Stimulated activated naive CD8-positive, alpha-beta T cell treated with anti-CD3 and anti-CD28 coated beads, Interleukin-15, Interleukin-2, amounts not matched to agents 100 ng/mL and 50 ng/mL, for 24 hours (primary cell): Measurements from ENCODE around the gene PRKN.

Experiments used
- H3K27ac Mint-ChIP-seq: one replicate; pipeline ENCODE4 v1.8.0; 2021; ENCODE audit warnings: mild to moderate bottlenecking, mixed read lengths
- H3K27me3 Mint-ChIP-seq: one replicate; pipeline ENCODE4 v1.8.0; 2021; ENCODE audit warnings: mixed read lengths
- H3K36me3 Mint-ChIP-seq: one replicate; pipeline ENCODE4 v1.8.0; 2021; ENCODE audit warnings: low read depth, mixed read lengths
- H3K4me1 Mint-ChIP-seq: one replicate; pipeline ENCODE4 v1.8.0; 2021; ENCODE audit warnings: low read depth, mixed read lengths
- H3K4me3 Mint-ChIP-seq: one replicate; pipeline ENCODE4 v1.8.0; 2021; ENCODE audit warnings: mild to moderate bottlenecking, mixed read lengths
- H3K9me3 Mint-ChIP-seq: one replicate; pipeline ENCODE4 v1.8.0; 2021; ENCODE audit warnings: mixed read lengths

Gene PRKN

GRCh38 chr6:161373905-161374451 is 1353.6 kb downstream of the PRKN start:
- no peaks in the 10 kb centered on the region for H3K9me3 Mint-ChIP-seq
- H3K4me1 Mint-ChIP-seq, result no peaks in the 10 kb centered on the region
- H3K27ac Mint-ChIP-seq, result no peak overlapping the region
- no peaks in the 10 kb centered on the region for H3K27me3 Mint-ChIP-seq
- no peak overlapping the region for H3K4me3 Mint-ChIP-seq
- no peaks in the 10 kb centered on the region for H3K36me3 Mint-ChIP-seq

GRCh38 chr6:161372422-161372793 is 1355.2 kb downstream of the PRKN start:
- H3K27ac Mint-ChIP-seq, result no peak overlapping the region
- H3K36me3 Mint-ChIP-seq, result no peaks in the 10 kb centered on the region
- H3K4me3 Mint-ChIP-seq, result no peak overlapping the region
- H3K27me3 Mint-ChIP-seq, result no peaks in the 10 kb centered on the region
- H3K9me3 Mint-ChIP-seq, result no peaks in the 10 kb centered on the region
- H3K4me1 Mint-ChIP-seq, result no peaks in the 10 kb centered on the region

GRCh38 chr6:161370880-161371279 is 1356.7 kb downstream of the PRKN start:
- Mint-ChIP-seq H3K4me1 (no peaks in the 10 kb centered on the region), H3K4me3 (no peak overlapping the region), H3K27ac (no peak overlapping the region), H3K27me3 (no peaks in the 10 kb centered on the region), H3K36me3 (no peaks in the 10 kb centered on the region), H3K9me3 (no peaks in the 10 kb centered on the region)

GRCh38 chr6:161369339-161369738 is 1358.2 kb downstream of the PRKN start:
- H3K36me3 Mint-ChIP-seq, result no peaks in the 10 kb centered on the region

GRCh38 chr6:161368514-161368913 is 1359.1 kb downstream of the PRKN start:
- no peak overlapping the region for H3K4me3 Mint-ChIP-seq
- peaks cover 1% of the 10 kb centered on the region for H3K9me3 Mint-ChIP-seq
- H3K27me3 Mint-ChIP-seq, result no peaks in the 10 kb centered on the region
- no peaks in the 10 kb centered on the region for H3K4me1 Mint-ChIP-seq
- H3K27ac Mint-ChIP-seq, result no peak overlapping the region
- H3K36me3 Mint-ChIP-seq, result peaks cover under 1% of the 10 kb centered on the region

More at GRCh38 chr6:161369339-161369738, 1358.2 kb downstream of the PRKN start:
- Mint-ChIP-seq H3K4me1 (no peaks in the 10 kb centered on the region), H3K9me3 (no peaks in the 10 kb centered on the region), H3K4me3 (no peak overlapping the region), H3K27ac (no peak overlapping the region), H3K27me3 (no peaks in the 10 kb centered on the region)

GRCh38 chr6:161367472-161367871 is 1360.1 kb downstream of the PRKN start:
- H3K4me1 Mint-ChIP-seq, result no peaks in the 10 kb centered on the region
- peaks cover 5% of the 10 kb centered on the region for H3K9me3 Mint-ChIP-seq
- H3K27me3 Mint-ChIP-seq, result no peaks in the 10 kb centered on the region
- no peak overlapping the region for H3K4me3 Mint-ChIP-seq
- no peak overlapping the region for H3K27ac Mint-ChIP-seq
- peaks cover 4% of the 10 kb centered on the region for H3K36me3 Mint-ChIP-seq

- peaks cover 5% of the 10 kb centered on the region for H3K9me3 Mint-ChIP-seq
- no peaks in the 10 kb centered on the region for H3K4me1 Mint-ChIP-seq
- H3K36me3 Mint-ChIP-seq, result peaks cover 4% of the 10 kb centered on the region
- H3K4me3 Mint-ChIP-seq, result no peak overlapping the region
- no peaks in the 10 kb centered on the region for H3K27me3 Mint-ChIP-seq
- no peak overlapping the region for H3K27ac Mint-ChIP-seq
Observed at GRCh38 chr6:161366301-161366923, 1361.2 kb downstream of the PRKN start.

GRCh38 chr6:161365633-161366032 is 1361.9 kb downstream of the PRKN start:
- H3K4me3 Mint-ChIP-seq, result no peak overlapping the region
- H3K4me1 Mint-ChIP-seq, result no peaks in the 10 kb centered on the region
- no peak overlapping the region for H3K27ac Mint-ChIP-seq
- peaks cover 4% of the 10 kb centered on the region for H3K36me3 Mint-ChIP-seq
- H3K9me3 Mint-ChIP-seq, result peaks cover 5% of the 10 kb centered on the region
- peaks cover 3% of the 10 kb centered on the region for H3K27me3 Mint-ChIP-seq

- no peaks in the 10 kb centered on the region for H3K4me1 Mint-ChIP-seq
- peaks cover 5% of the 10 kb centered on the region for H3K9me3 Mint-ChIP-seq
- no peak overlapping the region for H3K27ac Mint-ChIP-seq
- H3K27me3 Mint-ChIP-seq, result peaks cover 3% of the 10 kb centered on the region
- H3K36me3 Mint-ChIP-seq, result peaks cover 4% of the 10 kb centered on the region
- no peak overlapping the region for H3K4me3 Mint-ChIP-seq
Observed at GRCh38 chr6:161363286-161363685, 1364.3 kb downstream of the PRKN start.

GRCh38 chr6:161362266-161362665 is 1365.3 kb downstream of the PRKN start:
- H3K9me3 Mint-ChIP-seq, result peaks cover 5% of the 10 kb centered on the region

GRCh38 chr6:161361529-161361928 is 1366.0 kb downstream of the PRKN start:
- H3K4me3 Mint-ChIP-seq, result no peak overlapping the region
- H3K9me3 Mint-ChIP-seq, result peaks cover 5% of the 10 kb centered on the region
- peaks cover 4% of the 10 kb centered on the region for H3K36me3 Mint-ChIP-seq
- H3K4me1 Mint-ChIP-seq, result no peaks in the 10 kb centered on the region
- no peak overlapping the region for H3K27ac Mint-ChIP-seq
- peaks cover 3% of the 10 kb centered on the region for H3K27me3 Mint-ChIP-seq

More at GRCh38 chr6:161362266-161362665, 1365.3 kb downstream of the PRKN start:
- no peak overlapping the region for H3K4me3 Mint-ChIP-seq
- peaks cover 4% of the 10 kb centered on the region for H3K36me3 Mint-ChIP-seq
- no peak overlapping the region for H3K27ac Mint-ChIP-seq
- H3K4me1 Mint-ChIP-seq, result no peaks in the 10 kb centered on the region
- peaks cover 3% of the 10 kb centered on the region for H3K27me3 Mint-ChIP-seq

- Mint-ChIP-seq H3K27ac (no peak overlapping the region), H3K4me1 (no peaks in the 10 kb centered on the region), H3K9me3 (peaks cover 5% of the 10 kb centered on the region), H3K27me3 (peaks cover 3% of the 10 kb centered on the region), H3K4me3 (no peak overlapping the region), H3K36me3 (peaks cover 4% of the 10 kb centered on the region)
Observed at GRCh38 chr6:161360520-161360919, 1367.0 kb downstream of the PRKN start.

- Mint-ChIP-seq H3K9me3 (peaks cover 5% of the 10 kb centered on the region), H3K27me3 (peaks cover 3% of the 10 kb centered on the region), H3K36me3 (peaks cover 4% of the 10 kb centered on the region), H3K27ac (no peak overlapping the region), H3K4me1 (no peaks in the 10 kb centered on the region), H3K4me3 (no peak overlapping the region)
Observed at GRCh38 chr6:161359618-161359945, 1368.0 kb downstream of the PRKN start.

GRCh38 chr6:161356167-161356854 is 1371.3 kb downstream of the PRKN start:
- H3K9me3 Mint-ChIP-seq, result no peaks in the 10 kb centered on the region
- peaks cover 3% of the 10 kb centered on the region for H3K27me3 Mint-ChIP-seq
- H3K4me1 Mint-ChIP-seq, result no peaks in the 10 kb centered on the region
- H3K36me3 Mint-ChIP-seq, result no peaks in the 10 kb centered on the region
- no peak overlapping the region for H3K4me3 Mint-ChIP-seq
- no peak overlapping the region for H3K27ac Mint-ChIP-seq

GRCh38 chr6:161355696-161356095 is 1371.9 kb downstream of the PRKN start:
- no peaks in the 10 kb centered on the region for H3K9me3 Mint-ChIP-seq
- H3K27me3 Mint-ChIP-seq, result no peaks in the 10 kb centered on the region
- H3K4me1 Mint-ChIP-seq, result no peaks in the 10 kb centered on the region
- H3K36me3 Mint-ChIP-seq, result no peaks in the 10 kb centered on the region
- H3K27ac Mint-ChIP-seq, result no peak overlapping the region
- no peak overlapping the region for H3K4me3 Mint-ChIP-seq

GRCh38 chr6:161354956-161355355 is 1372.6 kb downstream of the PRKN start:
- no peaks in the 10 kb centered on the region for H3K9me3 Mint-ChIP-seq
- no peaks in the 10 kb centered on the region for H3K4me1 Mint-ChIP-seq
- H3K36me3 Mint-ChIP-seq, result no peaks in the 10 kb centered on the region
- H3K27me3 Mint-ChIP-seq, result no peaks in the 10 kb centered on the region
- H3K27ac Mint-ChIP-seq, result no peak overlapping the region
- H3K4me3 Mint-ChIP-seq, result no peak overlapping the region
